HepG2 (cell line): Measurements from ENCODE around the gene GGT1. TPM values are rescaled to one million over a fixed set of nuclear protein-coding genes. Genes with fewer than 3 reads are reported as not detected.
A peak's percentile ranks its signal among the peaks of the same experiment; 100 is the strongest.

Experiments
- DMAP1 ChIP-seq: IDR thresholded peaks from 2 replicates; pipeline ENCODE4 v1.6.1; 2016
- FOXA1 ChIP-seq, 2 experiments: fragments of 450-650 bp in 1 of 2; sonication (generic) in 1 of 2; formaldehyde crosslinking in 1 of 2; IDR thresholded peaks; 2 replicates each; pipeline versions ENCODE4 v1.4.0 to v1.6.1; 2016 to 2020; ENCODE audit warnings: missing genetic modification reagents in 1 of 2
- HINFP ChIP-seq: sonication (generic); formaldehyde crosslinking; IDR thresholded peaks from 2 replicates; pipeline ENCODE4 v1.4.0; 2020; ENCODE audit warnings: low read depth, mild to moderate bottlenecking, missing genetic modification reagents
- JUNB ChIP-seq: sonication (generic); formaldehyde crosslinking; IDR thresholded peaks from 2 replicates; pipeline ENCODE4 v1.8.0; 2022; ENCODE audit warnings: missing genetic modification reagents, mild to moderate bottlenecking, borderline replicate concordance
- KLF15 ChIP-seq: sonication (generic); formaldehyde crosslinking; IDR thresholded peaks from 2 replicates; pipeline ENCODE4 v1.8.1; 2023; ENCODE audit warnings: borderline replicate concordance, mild to moderate bottlenecking, inconsistent platforms, missing genetic modification reagents, mixed read lengths
- NBN ChIP-seq: fragments of 450-650 bp; conservative IDR thresholded peaks from 2 replicates; pipeline ENCODE4 v1.6.1; 2017
- PHF21A ChIP-seq: sonication (generic); formaldehyde crosslinking; IDR thresholded peaks from 2 replicates; pipeline ENCODE4 v1.5.0; 2020; ENCODE audit warnings: mild to moderate bottlenecking, missing genetic modification reagents
- ZFP62 ChIP-seq: sonication (generic); formaldehyde crosslinking; IDR thresholded peaks from 2 replicates; pipeline ENCODE4 v1.4.0; 2020; ENCODE audit warnings: missing genetic modification reagents
- ZFY ChIP-seq: sonication (generic); formaldehyde crosslinking; IDR thresholded peaks from 2 replicates; pipeline ENCODE4 v1.4.0; 2020; ENCODE audit warnings: missing genetic modification reagents
- ZNF414 ChIP-seq: sonication (generic); formaldehyde crosslinking; IDR thresholded peaks from 2 replicates; pipeline ENCODE4 v1.5.0; 2020; ENCODE audit warnings: missing genetic modification reagents
- ZNF530 ChIP-seq: sonication (generic); formaldehyde crosslinking; IDR thresholded peaks from 2 replicates; pipeline ENCODE4 v1.5.0; 2020; ENCODE audit warnings: low read depth, mild to moderate bottlenecking, missing genetic modification reagents
- ZNF629 ChIP-seq: sonication (generic); formaldehyde crosslinking; conservative IDR thresholded peaks from 2 replicates; pipeline ENCODE4 v1.5.0; 2020; ENCODE audit warnings: missing genetic modification reagents
- ZNF737 ChIP-seq: sonication (generic); formaldehyde crosslinking; IDR thresholded peaks from 2 replicates; pipeline ENCODE4 v1.5.0; 2020; ENCODE audit warnings: missing genetic modification reagents, mild to moderate bottlenecking, borderline replicate concordance
- ZSCAN21 ChIP-seq: sonication (generic); formaldehyde crosslinking; IDR thresholded peaks from 2 replicates; pipeline ENCODE4 v1.8.0; 2022; ENCODE audit warnings: mild to moderate bottlenecking, missing genetic modification reagents, moderate library complexity, borderline replicate concordance
- ZXDC ChIP-seq: sonication (generic); formaldehyde crosslinking; IDR thresholded peaks from 2 replicates; pipeline ENCODE4 v1.5.0; 2020; ENCODE audit warnings: mild to moderate bottlenecking, missing genetic modification reagents
- polyA plus RNA-seq, 8 experiments: library from polyadenylated mRNA; depleted of rRNA in 3 of 8; stranded (reverse) in 7 of 8; unstranded in 1 of 8; fragments of >200 nt; fragmentation: Illumina TruSeq in 4 of 8; extraction: Trizol in 4 of 8; gene quantifications; 2 replicates each; pipeline versions ENCODE4 v1.2.1 to v1.2.3, GENCODE V29; 2011 to 2016; ENCODE audit warnings: low read depth in 4 of 8, missing spikeins in 1 of 8, mixed read lengths in 1 of 8; ENCODE audit not compliant: insufficient read depth in 1 of 8
- total RNA-seq, 5 experiments: library from RNA; depleted of rRNA; stranded (reverse); fragments of >200 nt; fragmentation: Illumina TruSeq; extraction: Trizol; gene quantifications; 2 replicates each; pipeline ENCODE4 v1.2.3, GENCODE V29; 2016; ENCODE audit warnings: low read depth in 1 of 5
- TF ChIP-seq, protein P1 (sequence below): sonication (generic); formaldehyde crosslinking; IDR thresholded peaks from 2 replicates; pipeline ENCODE4; 2020; ENCODE audit warnings: missing genetic modification reagents, mild to moderate bottlenecking, borderline replicate concordance
- TF ChIP-seq, protein P2 (sequence below): sonication (generic); formaldehyde crosslinking; IDR thresholded peaks from 2 replicates; pipeline ENCODE4 v1.4.0; 2020; ENCODE audit warnings: missing genetic modification reagents, borderline replicate concordance

Gene GGT1
- total and polyA plus RNA-seq, 2 of the 13 experiments (the other 11 are each of a cell fraction or from before 2014, with no cell fraction given): 29.9 to 103 TPM

GRCh38 chr22:24578355-24579257, 24.4 kb upstream of the GGT1 start (continued):
- peak; percentile 76; the same call in 1 of the 2 replicates for TF ChIP-seq DMAP1
- TF ChIP-seq ZNF414 (CRISPR knock-in tag): peak; percentile 87; the same call in 1 of the 2 replicates
- TF ChIP-seq NBN: no peak
- no peak for TF ChIP-seq ZNF629
- TF ChIP-seq ZFY (CRISPR knock-in tag): no peak; the same call in 1 of the 2 replicates
- no peak for TF ChIP-seq ZFP62 (CRISPR knock-in tag)
- TF ChIP-seq KLF15 (CRISPR knock-in tag): no peak
- no peak for TF ChIP-seq ZNF530
- TF ChIP-seq, protein P1, sequence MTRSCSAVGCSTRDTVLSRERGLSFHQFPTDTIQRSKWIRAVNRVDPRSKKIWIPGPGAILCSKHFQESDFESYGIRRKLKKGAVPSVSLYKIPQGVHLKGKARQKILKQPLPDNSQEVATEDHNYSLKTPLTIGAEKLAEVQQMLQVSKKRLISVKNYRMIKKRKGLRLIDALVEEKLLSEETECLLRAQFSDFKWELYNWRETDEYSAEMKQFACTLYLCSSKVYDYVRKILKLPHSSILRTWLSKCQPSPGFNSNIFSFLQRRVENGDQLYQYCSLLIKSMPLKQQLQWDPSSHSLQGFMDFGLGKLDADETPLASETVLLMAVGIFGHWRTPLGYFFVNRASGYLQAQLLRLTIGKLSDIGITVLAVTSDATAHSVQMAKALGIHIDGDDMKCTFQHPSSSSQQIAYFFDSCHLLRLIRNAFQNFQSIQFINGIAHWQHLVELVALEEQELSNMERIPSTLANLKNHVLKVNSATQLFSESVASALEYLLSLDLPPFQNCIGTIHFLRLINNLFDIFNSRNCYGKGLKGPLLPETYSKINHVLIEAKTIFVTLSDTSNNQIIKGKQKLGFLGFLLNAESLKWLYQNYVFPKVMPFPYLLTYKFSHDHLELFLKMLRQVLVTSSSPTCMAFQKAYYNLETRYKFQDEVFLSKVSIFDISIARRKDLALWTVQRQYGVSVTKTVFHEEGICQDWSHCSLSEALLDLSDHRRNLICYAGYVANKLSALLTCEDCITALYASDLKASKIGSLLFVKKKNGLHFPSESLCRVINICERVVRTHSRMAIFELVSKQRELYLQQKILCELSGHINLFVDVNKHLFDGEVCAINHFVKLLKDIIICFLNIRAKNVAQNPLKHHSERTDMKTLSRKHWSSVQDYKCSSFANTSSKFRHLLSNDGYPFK (CRISPR knock-in tag): no peak
- peak; percentile 96 for TF ChIP-seq PHF21A (CRISPR knock-in tag)
- peak; percentile 65 for TF ChIP-seq FOXA1 (IDR thresholded peaks at IDR 0.05)
- TF ChIP-seq FOXA1 (CRISPR knock-in tag; IDR thresholded peaks at IDR 0.05): peak; percentile 97
- TF ChIP-seq HINFP: no peak
- TF ChIP-seq, protein P2, sequence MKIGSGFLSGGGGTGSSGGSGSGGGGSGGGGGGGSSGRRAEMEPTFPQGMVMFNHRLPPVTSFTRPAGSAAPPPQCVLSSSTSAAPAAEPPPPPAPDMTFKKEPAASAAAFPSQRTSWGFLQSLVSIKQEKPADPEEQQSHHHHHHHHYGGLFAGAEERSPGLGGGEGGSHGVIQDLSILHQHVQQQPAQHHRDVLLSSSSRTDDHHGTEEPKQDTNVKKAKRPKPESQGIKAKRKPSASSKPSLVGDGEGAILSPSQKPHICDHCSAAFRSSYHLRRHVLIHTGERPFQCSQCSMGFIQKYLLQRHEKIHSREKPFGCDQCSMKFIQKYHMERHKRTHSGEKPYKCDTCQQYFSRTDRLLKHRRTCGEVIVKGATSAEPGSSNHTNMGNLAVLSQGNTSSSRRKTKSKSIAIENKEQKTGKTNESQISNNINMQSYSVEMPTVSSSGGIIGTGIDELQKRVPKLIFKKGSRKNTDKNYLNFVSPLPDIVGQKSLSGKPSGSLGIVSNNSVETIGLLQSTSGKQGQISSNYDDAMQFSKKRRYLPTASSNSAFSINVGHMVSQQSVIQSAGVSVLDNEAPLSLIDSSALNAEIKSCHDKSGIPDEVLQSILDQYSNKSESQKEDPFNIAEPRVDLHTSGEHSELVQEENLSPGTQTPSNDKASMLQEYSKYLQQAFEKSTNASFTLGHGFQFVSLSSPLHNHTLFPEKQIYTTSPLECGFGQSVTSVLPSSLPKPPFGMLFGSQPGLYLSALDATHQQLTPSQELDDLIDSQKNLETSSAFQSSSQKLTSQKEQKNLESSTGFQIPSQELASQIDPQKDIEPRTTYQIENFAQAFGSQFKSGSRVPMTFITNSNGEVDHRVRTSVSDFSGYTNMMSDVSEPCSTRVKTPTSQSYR: peak; percentile 46; the same call in 1 of the 2 replicates
- TF ChIP-seq ZSCAN21 (CRISPR knock-in tag): peak; percentile 39; the same call in 1 of the 2 replicates
- no peak for TF ChIP-seq ZNF737 (CRISPR knock-in tag)
- TF ChIP-seq JUNB (CRISPR knock-in tag): no peak
- TF ChIP-seq ZXDC: no peak
